ENCODE measurements around the gene EDA. TPM values are rescaled to one million over a fixed set of nuclear protein-coding genes. Genes with fewer than 3 reads are reported as not detected.

Gene EDA
- total RNA-seq, 1 experiment from 2014 or later: 0.23 TPM

GRCh38 chrX:70082723-70083122 lies 466.8 kb downstream of the EDA start:
- ATAC-seq (no peak), DNase-seq (ENCODE audit: low read depth, low spot score) (no peak)
- Histone ChIP-seq H3K4me1 (ENCODE audit: control insufficient read depth, insufficient read depth, low read length) (no peaks in the 10 kb centered on the region), H3K27me3 (ENCODE audit: control insufficient read depth, insufficient read depth, low read length) (no peaks in the 10 kb centered on the region), H3K4me3 (ENCODE audit: low read depth in 2 of 2, low read length in 2 of 2) (no peak overlapping the region), H3K9me3 (ENCODE audit: control insufficient read depth, insufficient read depth, low read depth, low read length) (no peaks in the 10 kb centered on the region), H3K36me3 (ENCODE audit: control insufficient read depth, insufficient read depth, low read length) (no peaks in the 10 kb centered on the region), H3K27ac (ENCODE audit: low read length) (no peak overlapping the region)
- TF ChIP-seq REST (IDR thresholded peaks at IDR 0.05; ENCODE audit: insufficient read depth in 1 of 2, low read depth in 2 of 2, low read length in 1 of 2): no peak
- no peak for TF ChIP-seq SIN3A (IDR thresholded peaks at IDR 0.05; ENCODE audit: borderline replicate concordance, insufficient read depth, low read depth, low read length)
- no peak for TF ChIP-seq POLR2AphosphoS5 (IDR thresholded peaks at IDR 0.05; ENCODE audit: low read depth, low read length)
- no peak for TF ChIP-seq CTCF (IDR thresholded peaks at IDR 0.05)
- TF ChIP-seq TCF7L2 (IDR thresholded peaks at IDR 0.05; ENCODE audit: low read depth, low read length): no peak
- no TSS peak for BruUV-seq (replicated peaks)
- CTCF ChIA-PET: interaction anchor here (0.6 kb wide), 1 partner anchor 1404 kb away, joined by 4 read pairs; no protein-coding TSS in a partner anchor
- in situ Hi-C loops (cut with HindIII; ENCODE audit: low pct_unique_long_range_greater_than_20kb, low sequenced_read_pairs): no loop called here
- POLR2A ChIA-PET: no interaction called here
- intact Hi-C loops (cut with micrococcal nuclease; ENCODE audit: unreplicated experiment): no loop called here

GRCh38 chrX:70084592-70085240 lies 468.8 kb downstream of the EDA start:
- Histone ChIP-seq H3K27ac (ENCODE audit: low read length) (no peak overlapping the region), H3K4me1 (ENCODE audit: control insufficient read depth, insufficient read depth, low read length) (no peaks in the 10 kb centered on the region), H3K27me3 (ENCODE audit: control insufficient read depth, insufficient read depth, low read length) (no peaks in the 10 kb centered on the region), H3K9me3 (ENCODE audit: control insufficient read depth, insufficient read depth, low read depth, low read length) (no peaks in the 10 kb centered on the region), H3K4me3 (ENCODE audit: low read depth in 2 of 2, low read length in 2 of 2) (no peak overlapping the region), H3K36me3 (ENCODE audit: control insufficient read depth, insufficient read depth, low read length) (no peaks in the 10 kb centered on the region)
- in situ Hi-C loops (cut with HindIII; ENCODE audit: low pct_unique_long_range_greater_than_20kb, low sequenced_read_pairs) (no loop called here), intact Hi-C loops (cut with micrococcal nuclease; ENCODE audit: unreplicated experiment) (no loop called here)
- ATAC-seq (no peak), DNase-seq (ENCODE audit: low read depth, low spot score) (no peak)
- no TSS peak for BruUV-seq (replicated peaks)
- ChIA-PET CTCF (no interaction called here), POLR2A (no interaction called here)
- no peak for TF ChIP-seq TCF7L2 (IDR thresholded peaks at IDR 0.05; ENCODE audit: low read depth, low read length)
- no peak for TF ChIP-seq CTCF (IDR thresholded peaks at IDR 0.05)
- no peak for TF ChIP-seq REST (IDR thresholded peaks at IDR 0.05; ENCODE audit: insufficient read depth in 1 of 2, low read depth in 2 of 2, low read length in 1 of 2)
- TF ChIP-seq SIN3A (IDR thresholded peaks at IDR 0.05; ENCODE audit: borderline replicate concordance, insufficient read depth, low read depth, low read length): no peak
- TF ChIP-seq POLR2AphosphoS5 (IDR thresholded peaks at IDR 0.05; ENCODE audit: low read depth, low read length): no peak

Data from Panc1 (cell line).